K562 (cell line): ENCODE results near the gene SLC38A10. TPM values are rescaled to one million over a fixed set of nuclear protein-coding genes. Genes with fewer than 3 reads are reported as not detected.
A peak's percentile ranks its signal among the peaks of the same experiment; 100 is the strongest.

ENCODE experiments used
- CBFB ChIP-seq: sonication (generic); formaldehyde crosslinking; IDR thresholded peaks from 2 replicates; pipeline ENCODE4 v1.4.0; 2020; ENCODE audit warnings: mild to moderate bottlenecking, missing genetic modification reagents
- E2F5 ChIP-seq: sonication (generic); formaldehyde crosslinking; IDR thresholded peaks from 2 replicates; pipeline ENCODE4 v1.8.0; 2022; ENCODE audit warnings: mild to moderate bottlenecking, missing genetic modification reagents
- FOSL1 ChIP-seq: fragments of 200-800 bp; sonication (Bioruptor generic); conservative IDR thresholded peaks from 2 replicates; pipeline ENCODE4 v1.6.1; 2016; ENCODE audit warnings: missing genetic modification characterization, missing compliant biosample characterization
- FOXJ2 ChIP-seq: fragments of 200-800 bp; sonication (Bioruptor generic); IDR thresholded peaks from 2 replicates; pipeline ENCODE4 v1.6.1; 2016; ENCODE audit warnings: missing genetic modification characterization, missing compliant biosample characterization
- ID3 ChIP-seq, 2 experiments: fragments of 250-450 bp in 1 of 2; fragments of 450-650 bp in 1 of 2; sonication (Bioruptor Pico) in 1 of 2; IDR thresholded peaks; 2 replicates each; pipeline versions ENCODE4 v1.6.1 to v1.8.0; 2016 to 2021; ENCODE audit warnings: mild to moderate bottlenecking in 2 of 2, moderate library complexity in 2 of 2, missing compliant biosample characterization in 1 of 2, missing genetic modification characterization in 1 of 2
- JUN ChIP-seq, 2 experiments: sonication (generic) in 1 of 2; formaldehyde crosslinking in 1 of 2; IDR thresholded peaks; 2 replicates each; pipeline versions ENCODE4 v1.6.1 to v1.8.0; 2012 to 2022; ENCODE audit warnings: borderline replicate concordance in 2 of 2, mild to moderate bottlenecking in 2 of 2, improper control_type of control experiment in 1 of 2, low read depth in 1 of 2, low read length in 1 of 2, missing genetic modification reagents in 1 of 2
- PRMT5 ChIP-seq: sonication (generic); formaldehyde crosslinking; IDR thresholded peaks from 2 replicates; pipeline ENCODE4 v1.5.0; 2020; ENCODE audit warnings: missing genetic modification reagents
- RFX7 ChIP-seq: fragments of 250-450 bp; sonication (Bioruptor Pico); IDR thresholded peaks from 2 replicates; pipeline ENCODE4 v1.5.1; 2021; ENCODE audit warnings: mild to moderate bottlenecking
- ZBTB40 ChIP-seq, 2 experiments: fragments of 450-650 bp in 1 of 2; sonication (generic) in 1 of 2; formaldehyde crosslinking in 1 of 2; IDR thresholded peaks; 2 replicates each; pipeline versions ENCODE4 v1.7.1 to v1.9.0; 2016 to 2022; ENCODE audit warnings: inconsistent platforms in 1 of 2, mild to moderate bottlenecking in 1 of 2, missing genetic modification reagents in 1 of 2
- ZBTB7A ChIP-seq: IDR thresholded peaks from 2 replicates; pipeline ENCODE4 v1.6.1; 2011; ENCODE audit warnings: low read depth, mild to moderate bottlenecking, low read length, moderate library complexity, borderline replicate concordance; ENCODE audit not compliant: control insufficient read depth
- ZNF511 ChIP-seq: sonication (generic); formaldehyde crosslinking; IDR thresholded peaks from 2 replicates; pipeline ENCODE4 v1.8.0; 2022; ENCODE audit warnings: mild to moderate bottlenecking, missing genetic modification reagents
- polyA plus RNA-seq, 8 experiments: library from polyadenylated mRNA; depleted of rRNA in 4 of 8; stranded (reverse) in 5 of 8; unstranded in 3 of 8; fragments of >200 nt; fragmentation: Nextera tagmentation in 2 of 8; fragmentation: Illumina TruSeq in 1 of 8; extraction: Ambion mirVana in 2 of 8; extraction: Trizol in 1 of 8; gene quantifications; 2 replicates each; pipeline versions ENCODE4 v1.2.1 to v1.2.3, GENCODE V29; 2011 to 2014; ENCODE audit warnings: inconsistent platforms in 1 of 8, missing spikeins in 1 of 8
- total RNA-seq, 7 experiments: library from RNA; depleted of rRNA in 6 of 7; stranded (reverse); fragments of >200 nt in 6 of 7; fragmentation: Illumina TruSeq in 2 of 7; extraction: Trizol in 2 of 7; gene quantifications; 2 replicates each; pipeline versions ENCODE4 v1.2.1 to v1.2.3, GENCODE V29; 2011 to 2021; ENCODE audit warnings: low replicate concordance in 1 of 7

Gene SLC38A10
- total and polyA plus RNA-seq, 9 of the 15 experiments (the other 6 are each of a cell fraction or from before 2014, with no cell fraction given), result 0.45 to 54.2 (median 13.8) TPM

GRCh38 chr17:81222906-81223761, 72.0 kb downstream of the SLC38A10 start, which contains the start of gene CEP131 (continued):
- TF ChIP-seq CBFB (CRISPR knock-in tag), result no peak
- no peak for TF ChIP-seq FOSL1 (tag)
- no peak for TF ChIP-seq FOXJ2 (tag)
- TF ChIP-seq ZNF511 (CRISPR knock-in tag), result no peak
- no peak for TF ChIP-seq ID3 (CRISPR knock-in tag; IDR thresholded peaks at IDR 0.05)
- TF ChIP-seq ID3 (tag; IDR thresholded peaks at IDR 0.05), result no peak
- no peak for TF ChIP-seq JUN (IDR thresholded peaks at IDR 0.05; ENCODE audit: borderline replicate concordance, low read depth, low read length)
- no peak for TF ChIP-seq JUN (CRISPR knock-in tag; IDR thresholded peaks at IDR 0.05; ENCODE audit: borderline replicate concordance)
- peak; percentile 36; the same call in 1 of the 2 replicates for TF ChIP-seq E2F5 (CRISPR knock-in tag)
- 0 out of 2 replicates have a peak, but pooled peaks have one; percentile 44 for TF ChIP-seq ZBTB40 (IDR thresholded peaks at IDR 0.05)
- no peak for TF ChIP-seq ZBTB40 (CRISPR knock-in tag; IDR thresholded peaks at IDR 0.05)
- TF ChIP-seq RFX7, result no peak
- no peak; the same call in 1 of the 2 replicates for TF ChIP-seq ZBTB7A
- no peak for TF ChIP-seq PRMT5 (CRISPR knock-in tag)
